Stimulated activated naive CD4-positive, alpha-beta T cell treated with Interleukin-2 at 50 U/mL for 16 hours (primary cell): Measurements from ENCODE around the gene PLCH1.
"Not testable (repeated sequence)": the region's sequence is repeated elsewhere in the genome, so short reads cannot be mapped to it uniquely, and the experiment has no call there.

Experiments
- DNase-seq: peaks from one replicate; lab custom pipeline; 2025; lab: John Stamatoyannopoulos, UW

Gene PLCH1

GRCh38 chr3:155643581-155644165, 101.2 kb downstream of the PLCH1 start:
- no peak for DNase-seq

DNA sequence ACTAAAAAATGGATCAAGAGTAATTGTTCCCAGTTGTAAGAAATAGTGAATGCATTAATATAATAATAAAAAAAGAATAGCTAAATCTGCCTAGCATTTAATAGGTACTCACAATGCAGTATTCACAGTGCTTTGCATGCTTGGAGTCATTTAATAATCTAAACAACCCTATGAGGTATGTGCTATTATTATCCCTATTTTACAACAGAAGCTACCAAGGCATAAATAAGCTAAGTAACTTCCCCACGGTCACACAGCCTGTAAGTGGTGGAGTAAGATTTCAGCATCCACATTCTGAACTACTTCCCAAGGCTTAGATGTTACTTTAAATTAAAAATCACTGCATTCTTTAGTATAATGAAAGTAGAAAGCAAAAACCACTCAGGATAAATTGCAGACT, 102.9 kb downstream of the PLCH1 start:
- no peak for DNase-seq

- no peak for DNase-seq
Observed at GRCh38 chr3:155640098-155640497, 104.8 kb downstream of the PLCH1 start.

GRCh38 chr3:155639462-155640055, 105.3 kb downstream of the PLCH1 start:
- DNase-seq, result no peak

DNA sequence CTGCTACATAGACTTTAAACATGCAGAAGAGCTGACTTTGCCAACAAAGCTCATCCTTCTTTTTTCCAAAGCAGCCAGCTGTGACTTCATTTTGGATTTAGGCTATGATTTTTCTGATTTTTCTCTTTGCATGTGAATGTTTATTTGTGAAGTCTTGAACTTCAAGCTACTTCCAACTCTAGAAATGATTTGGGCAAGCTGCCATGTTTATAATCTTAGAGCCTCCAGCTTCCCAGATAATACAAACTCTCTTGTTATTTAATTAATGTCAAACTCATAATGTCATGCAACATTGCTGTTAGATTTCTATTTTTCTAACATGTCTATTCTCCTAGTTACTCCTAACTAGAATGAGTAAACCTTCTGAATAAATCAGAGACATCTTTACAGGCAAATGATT, 106.4 kb downstream of the PLCH1 start:
- not testable (repeated sequence) for DNase-seq

DNA sequence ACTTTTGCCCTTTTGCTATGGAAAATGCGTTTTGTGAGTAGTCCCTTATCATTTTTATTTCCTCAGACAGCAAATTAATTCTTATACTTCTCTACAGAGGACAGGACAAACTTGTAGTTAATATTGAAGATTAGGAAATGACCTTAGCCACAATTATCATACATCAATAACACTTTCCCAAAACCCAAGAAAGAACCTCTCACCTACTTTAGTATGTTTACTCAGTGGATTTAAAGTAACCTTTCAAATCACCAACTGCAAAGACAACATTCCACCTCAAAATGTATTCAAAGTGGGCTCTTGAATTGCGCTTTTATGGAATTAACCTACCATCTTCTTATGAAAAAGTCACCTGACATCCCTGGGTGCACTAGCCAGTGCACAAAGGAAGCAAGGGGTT, 107.3 kb downstream of the PLCH1 start:
- no peak for DNase-seq

GRCh38 chr3:155635056-155635455, 109.8 kb downstream of the PLCH1 start:
- no peak for DNase-seq

DNA sequence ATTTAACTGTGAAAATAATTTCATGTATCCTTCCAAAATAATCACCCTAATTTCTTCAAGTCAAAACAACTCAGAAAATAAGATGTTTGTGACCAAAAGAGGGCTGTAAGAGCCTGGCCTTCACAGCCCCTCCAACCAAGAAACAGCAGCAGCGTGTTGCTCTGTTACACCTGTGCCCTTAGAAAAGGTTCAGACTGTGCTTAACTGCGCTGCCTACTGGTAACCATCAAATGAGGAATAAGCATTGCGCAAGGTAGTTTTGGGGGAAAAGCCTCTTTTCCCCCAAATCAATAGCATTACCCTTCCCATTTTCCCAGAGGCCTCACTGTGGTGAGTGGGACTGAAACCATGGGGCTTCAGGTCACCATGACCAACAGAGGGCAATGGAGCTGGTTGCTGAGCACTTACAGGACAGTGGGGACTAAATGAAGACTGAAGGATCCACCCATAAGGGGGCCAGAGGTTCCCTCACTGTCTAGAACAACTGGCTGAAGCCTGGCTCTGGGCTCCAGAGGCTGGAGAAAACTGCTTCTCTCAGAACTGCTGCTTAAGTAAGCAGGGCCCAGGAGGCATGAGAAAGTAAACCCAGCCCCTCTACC, 110.7 kb downstream of the PLCH1 start:
- no peak for DNase-seq

DNA sequence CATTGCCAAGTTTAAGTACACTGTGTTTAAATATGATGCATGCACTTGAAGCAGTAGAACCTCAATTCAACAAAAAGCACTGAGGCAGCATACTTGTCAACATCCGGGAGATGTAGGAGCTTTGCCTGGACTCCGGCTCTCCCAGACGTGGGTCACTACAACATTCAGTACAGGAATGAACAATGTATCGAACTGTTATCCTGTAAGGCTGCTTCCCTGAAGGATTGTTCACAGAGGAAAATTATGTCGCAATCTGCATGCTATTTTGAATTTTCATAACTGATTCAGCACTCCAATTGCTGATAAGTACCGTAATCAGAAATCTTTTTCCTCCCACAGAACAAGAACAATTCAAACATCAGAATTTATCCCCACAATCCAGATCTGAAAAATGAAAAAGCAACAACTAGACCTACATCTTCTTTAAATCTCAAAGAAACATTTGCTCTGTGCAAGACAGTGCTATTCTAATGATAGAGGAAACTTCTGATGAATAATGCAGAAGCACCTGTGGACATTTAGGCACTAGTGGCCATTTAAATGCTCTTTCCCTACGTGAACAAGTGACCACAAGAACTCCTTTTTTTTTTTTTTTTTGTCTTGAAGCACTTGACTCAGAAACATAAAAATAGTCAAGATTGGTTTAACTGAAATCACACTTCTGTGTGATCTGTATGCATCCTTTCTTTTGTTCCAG, 113.4 kb downstream of the PLCH1 start:
- no peak for DNase-seq

- no peak for DNase-seq
Observed at GRCh38 chr3:155629556-155629955, 115.3 kb downstream of the PLCH1 start.

- DNase-seq, result no peak
Observed at GRCh38 chr3:155629056-155629455, 115.8 kb downstream of the PLCH1 start.

DNA sequence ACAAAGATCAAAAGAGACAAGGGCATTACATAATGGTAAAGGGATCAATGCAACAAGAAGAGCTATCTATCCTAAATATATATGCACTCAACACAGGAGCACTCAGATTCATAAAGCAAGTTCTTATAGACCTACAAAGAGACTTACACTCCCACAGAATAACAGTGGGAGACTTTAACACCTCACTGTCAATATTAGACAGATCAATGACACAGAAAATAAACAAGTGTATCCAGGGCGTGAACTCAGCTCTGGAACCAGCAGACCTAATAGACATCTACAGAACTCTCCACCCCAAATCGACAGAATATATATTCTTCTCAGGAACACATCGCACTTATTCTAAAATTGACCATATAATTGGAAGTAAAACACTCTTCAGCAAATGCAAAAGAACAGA, 122.2 kb downstream of the PLCH1 start:
- DNase-seq, result not testable (repeated sequence)

DNA sequence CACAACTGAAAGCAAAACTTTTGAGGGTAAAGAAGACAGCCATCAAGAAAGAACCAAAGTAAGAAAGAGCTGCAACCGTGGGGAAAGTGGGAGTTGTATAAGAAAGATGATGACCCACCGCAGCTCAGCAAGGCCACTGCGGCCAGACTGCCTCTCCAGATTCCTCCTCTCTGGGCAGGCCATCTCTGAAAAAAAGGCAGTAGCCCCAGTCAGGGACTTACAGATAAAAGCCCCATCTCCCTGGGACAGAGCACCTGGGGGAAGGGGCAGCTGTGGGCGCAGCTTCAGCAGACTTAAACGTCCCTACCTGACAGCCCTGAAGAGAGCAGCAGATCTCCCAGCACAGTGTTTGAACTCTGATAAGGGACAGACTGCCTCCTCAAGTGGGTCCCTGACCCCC, 124.3 kb downstream of the PLCH1 start:
- DNase-seq, result not testable (repeated sequence)

DNA sequence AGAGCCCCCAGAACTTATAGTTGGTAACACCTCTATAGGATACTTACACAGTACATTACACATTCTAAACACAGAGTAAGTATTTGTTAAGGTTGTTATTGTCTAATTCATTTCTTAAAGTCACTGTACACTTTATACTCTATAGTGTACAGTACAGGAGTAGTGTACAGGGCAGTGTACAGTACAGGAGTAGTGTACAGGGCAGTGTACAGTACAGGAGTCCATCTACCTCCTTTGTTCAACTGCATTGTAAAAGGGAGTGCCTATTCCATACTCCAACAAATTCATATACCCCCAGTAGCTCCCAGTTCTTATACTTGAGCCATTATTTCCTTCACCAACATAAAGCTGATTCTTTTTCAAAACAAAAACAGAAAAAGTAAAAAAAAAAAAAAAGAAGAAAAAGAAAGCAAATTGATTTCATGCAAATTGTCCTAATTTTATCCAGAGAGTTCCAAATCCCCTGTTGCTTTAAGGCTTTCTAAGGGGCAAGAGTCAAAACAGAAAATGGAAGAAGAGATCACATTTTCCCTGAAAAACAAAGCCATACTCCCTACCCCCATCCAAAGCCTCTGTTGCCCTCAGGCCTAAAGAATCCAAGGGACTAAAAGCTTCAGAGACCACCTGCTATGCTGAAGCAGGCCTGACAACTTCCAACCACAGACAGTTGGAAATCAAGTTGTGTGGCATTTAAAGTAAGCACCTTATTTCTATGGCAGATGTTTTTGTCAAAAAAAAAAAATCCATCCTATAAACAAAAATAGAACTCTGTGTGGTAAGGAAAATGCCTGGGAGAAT, 125.6 kb downstream of the PLCH1 start:
- DNase-seq, result no peak

- DNase-seq, result no peak
Observed at GRCh38 chr3:155618543-155618942, 126.3 kb downstream of the PLCH1 start.

GRCh38 chr3:155617346-155617925, 127.4 kb downstream of the PLCH1 start:
- DNase-seq, result no peak

- DNase-seq, result not testable (repeated sequence)
Observed at GRCh38 chr3:155615141-155615540, 129.7 kb downstream of the PLCH1 start.

DNA sequence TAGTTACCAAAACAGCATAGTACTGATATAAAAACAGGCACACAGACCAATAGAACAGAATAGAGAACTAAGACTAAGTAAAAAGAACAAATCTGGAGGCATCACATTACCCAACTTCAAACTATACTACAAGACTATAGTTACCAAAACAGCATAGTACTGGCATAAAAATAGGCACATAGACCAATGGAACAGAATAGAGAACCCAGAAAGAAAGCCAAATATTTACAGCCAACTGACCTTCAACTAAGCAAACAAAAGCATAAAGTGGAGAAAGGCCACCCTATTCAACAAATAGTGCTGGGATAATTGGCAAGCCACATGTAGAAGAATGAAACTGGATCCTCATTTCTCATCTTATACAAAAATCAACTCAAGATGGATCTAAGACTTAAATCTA, 130.5 kb downstream of the PLCH1 start:
- not testable (repeated sequence) for DNase-seq

DNA sequence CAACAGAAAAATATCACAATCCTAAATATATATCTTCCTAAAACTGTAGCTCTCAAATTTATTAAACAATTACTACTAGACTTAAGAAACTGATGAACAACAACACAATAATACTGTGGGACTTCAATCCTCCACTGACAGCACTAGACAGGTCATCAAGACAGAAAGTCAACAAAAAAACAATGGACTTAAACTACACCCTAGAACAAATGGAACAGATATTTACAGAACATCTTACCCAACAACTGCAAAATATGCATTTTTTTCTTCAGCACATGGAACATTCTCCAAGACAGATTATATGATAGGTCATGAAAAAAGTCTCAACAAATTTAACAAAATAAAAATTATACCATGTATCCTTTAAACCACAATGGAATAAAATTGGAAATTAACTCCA, 133.4 kb downstream of the PLCH1 start:
- DNase-seq, result no peak

GRCh38 chr3:155609586-155609985, 135.3 kb downstream of the PLCH1 start:
- DNase-seq, result no peak

DNA sequence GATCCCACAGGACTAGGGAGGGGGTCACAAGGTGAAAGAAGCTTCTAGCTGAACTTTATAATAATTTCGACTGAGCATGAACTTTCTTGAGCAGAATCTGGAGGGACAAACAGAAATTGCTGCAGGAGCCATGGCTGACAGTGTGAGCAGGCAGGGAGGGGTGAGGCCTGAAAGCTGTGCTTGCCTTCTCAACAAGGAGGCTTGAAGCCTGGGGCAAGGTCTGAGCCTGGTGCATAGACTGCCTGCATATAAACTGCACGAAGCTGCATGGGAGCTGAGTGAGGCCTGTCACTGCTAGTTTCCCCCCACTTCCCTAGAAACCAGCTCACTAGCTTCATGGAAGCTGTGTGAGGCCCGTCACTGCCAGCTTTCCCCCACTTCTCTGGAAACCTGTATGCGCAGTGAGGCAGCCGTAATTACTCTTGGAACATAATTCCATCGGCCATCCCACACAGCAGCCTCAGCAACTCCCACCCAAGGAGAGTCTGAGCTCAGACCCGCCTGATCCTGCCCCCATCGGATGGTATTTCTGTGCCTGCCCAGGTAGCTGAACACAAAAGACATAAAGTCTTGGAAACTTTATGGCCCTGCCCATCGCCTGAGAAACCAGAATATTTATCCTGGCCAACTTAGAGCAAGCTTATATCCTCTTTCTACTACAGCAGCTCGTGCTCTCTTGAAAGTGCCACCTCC, 136.5 kb downstream of the PLCH1 start:
- no peak for DNase-seq
